IPS-NIHi7 (cell line): ENCODE data around the gene MTCP1.

Experiments used
- DNase-seq: peaks from one replicate; pipeline ENCODE4 v3.0.0; 2012; ENCODE audit warnings: mixed read lengths; ENCODE audit errors: extremely low spot score

MTCP1 gene

GRCh38 chrX:155053656-155054055 is 17.3 kb downstream of the MTCP1 start:
- DNase-seq, result no peak

- no peak for DNase-seq
These were observed 18.0 kb downstream of the MTCP1 start for GRCh38 chrX:155052738-155053498.

GRCh38 chrX:155048977-155049619 is 21.8 kb downstream of the MTCP1 start:
- DNase-seq, result peak; percentile 61

GRCh38 chrX:155046811-155047528 is 24.0 kb downstream of the MTCP1 start:
- no peak for DNase-seq

- DNase-seq, result no peak
These were observed 24.7 kb downstream of the MTCP1 start for GRCh38 chrX:155046129-155046810.

GRCh38 chrX:155035688-155036087 is 35.2 kb downstream of the MTCP1 start:
- DNase-seq, result no peak

GRCh38 chrX:155031657-155032056 is 39.3 kb downstream of the MTCP1 start:
- no peak for DNase-seq

GRCh38 chrX:155028877-155029291 is 42.1 kb downstream of the MTCP1 start:
- no peak for DNase-seq

GRCh38 chrX:155028129-155028528 is 42.8 kb downstream of the MTCP1 start:
- no peak for DNase-seq

- DNase-seq, result no peak
These were observed 43.3 kb downstream of the MTCP1 start for GRCh38 chrX:155027509-155028066.

GRCh38 chrX:155026727-155027508 is 44.0 kb downstream of the MTCP1 start, which contains the start of gene FUNDC2:
Gene FUNDC2, plus strand, starts transcription at chrX:155026844. Its CDS starts 95 bp downstream, at chrX:155026939.
- peak; percentile 76 for DNase-seq

GRCh38 chrX:155026420-155026726 is 44.6 kb downstream of the MTCP1 start:
- no peak for DNase-seq

GRCh38 chrX:155023907-155024833 is 46.8 kb downstream of the MTCP1 start:
- no peak for DNase-seq

GRCh38 chrX:155022585-155022984 is 48.4 kb downstream of the MTCP1 start, which contains the start of gene F8:
Gene F8, minus strand, starts transcription at chrX:155022723. Its CDS starts 171 bp downstream, at chrX:155022552.
- DNase-seq, result no peak

GRCh38 chrX:155020591-155020990 is 50.3 kb downstream of the MTCP1 start:
- DNase-seq, result no peak
